OCI-LY3 (cell line): ENCODE data around the gene BCLAF3.
A peak's percentile ranks its signal among the peaks of the same experiment; 100 is the strongest.

Experiments used
- EZH2phosphoT487 ChIP-seq: fragments of 200-600 bp; shearing (Covaris generic); IDR thresholded peaks from 2 replicates; pipeline ENCODE4 v1.6.1; 2018; ENCODE audit warnings: antibody characterized with exemption, mixed run types, low read depth
- TF ChIP-seq, protein P1 (sequence below): fragments of 200-600, 300-600 bp; sonication (generic); IDR thresholded peaks from 2 replicates; pipeline ENCODE4 v1.5.1; 2014; ENCODE audit warnings: antibody characterized with exemption, low read length, low read depth

DNA sequence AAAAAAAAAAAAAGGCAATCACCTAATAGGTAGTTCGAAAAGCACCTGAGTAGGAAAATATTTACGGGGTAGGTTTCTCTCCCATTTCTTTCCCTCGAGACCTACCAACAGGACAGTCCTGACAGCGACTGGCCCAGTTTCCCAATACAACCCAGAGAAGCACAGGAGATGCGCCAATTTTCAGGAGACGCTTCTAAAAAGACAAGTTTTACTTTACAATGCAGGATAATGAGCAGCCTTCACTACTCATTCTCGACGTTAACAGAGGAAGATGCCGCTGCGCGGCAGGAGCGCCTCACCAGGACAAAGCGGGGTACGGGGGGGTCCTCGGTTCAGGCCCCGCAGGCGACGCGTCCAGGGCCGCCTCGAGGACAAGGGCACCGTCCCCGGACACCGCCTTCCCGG lies 708 bp downstream of the BCLAF3 start:
- TF ChIP-seq, protein P1, sequence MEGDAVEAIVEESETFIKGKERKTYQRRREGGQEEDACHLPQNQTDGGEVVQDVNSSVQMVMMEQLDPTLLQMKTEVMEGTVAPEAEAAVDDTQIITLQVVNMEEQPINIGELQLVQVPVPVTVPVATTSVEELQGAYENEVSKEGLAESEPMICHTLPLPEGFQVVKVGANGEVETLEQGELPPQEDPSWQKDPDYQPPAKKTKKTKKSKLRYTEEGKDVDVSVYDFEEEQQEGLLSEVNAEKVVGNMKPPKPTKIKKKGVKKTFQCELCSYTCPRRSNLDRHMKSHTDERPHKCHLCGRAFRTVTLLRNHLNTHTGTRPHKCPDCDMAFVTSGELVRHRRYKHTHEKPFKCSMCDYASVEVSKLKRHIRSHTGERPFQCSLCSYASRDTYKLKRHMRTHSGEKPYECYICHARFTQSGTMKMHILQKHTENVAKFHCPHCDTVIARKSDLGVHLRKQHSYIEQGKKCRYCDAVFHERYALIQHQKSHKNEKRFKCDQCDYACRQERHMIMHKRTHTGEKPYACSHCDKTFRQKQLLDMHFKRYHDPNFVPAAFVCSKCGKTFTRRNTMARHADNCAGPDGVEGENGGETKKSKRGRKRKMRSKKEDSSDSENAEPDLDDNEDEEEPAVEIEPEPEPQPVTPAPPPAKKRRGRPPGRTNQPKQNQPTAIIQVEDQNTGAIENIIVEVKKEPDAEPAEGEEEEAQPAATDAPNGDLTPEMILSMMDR: peak; percentile 6; the same call in 1 of the 2 replicates
- no peak for TF ChIP-seq EZH2phosphoT487
